HG03097 (cell line): ENCODE results near the gene MAP3K6.
A peak's percentile ranks its signal among the peaks of the same experiment; 100 is the strongest.
"Not testable (repeated sequence)": the region's sequence is repeated elsewhere in the genome, so short reads cannot be mapped to it uniquely, and the experiment has no call there.

Experiments used
- ATAC-seq: cut with Tn5 transposase; IDR thresholded peaks from one replicate; pipeline ENCODE4 v1.9.1; 2021; ENCODE audit not compliant: unreplicated experiment, low FRiP score

The MAP3K6 gene, protein sequence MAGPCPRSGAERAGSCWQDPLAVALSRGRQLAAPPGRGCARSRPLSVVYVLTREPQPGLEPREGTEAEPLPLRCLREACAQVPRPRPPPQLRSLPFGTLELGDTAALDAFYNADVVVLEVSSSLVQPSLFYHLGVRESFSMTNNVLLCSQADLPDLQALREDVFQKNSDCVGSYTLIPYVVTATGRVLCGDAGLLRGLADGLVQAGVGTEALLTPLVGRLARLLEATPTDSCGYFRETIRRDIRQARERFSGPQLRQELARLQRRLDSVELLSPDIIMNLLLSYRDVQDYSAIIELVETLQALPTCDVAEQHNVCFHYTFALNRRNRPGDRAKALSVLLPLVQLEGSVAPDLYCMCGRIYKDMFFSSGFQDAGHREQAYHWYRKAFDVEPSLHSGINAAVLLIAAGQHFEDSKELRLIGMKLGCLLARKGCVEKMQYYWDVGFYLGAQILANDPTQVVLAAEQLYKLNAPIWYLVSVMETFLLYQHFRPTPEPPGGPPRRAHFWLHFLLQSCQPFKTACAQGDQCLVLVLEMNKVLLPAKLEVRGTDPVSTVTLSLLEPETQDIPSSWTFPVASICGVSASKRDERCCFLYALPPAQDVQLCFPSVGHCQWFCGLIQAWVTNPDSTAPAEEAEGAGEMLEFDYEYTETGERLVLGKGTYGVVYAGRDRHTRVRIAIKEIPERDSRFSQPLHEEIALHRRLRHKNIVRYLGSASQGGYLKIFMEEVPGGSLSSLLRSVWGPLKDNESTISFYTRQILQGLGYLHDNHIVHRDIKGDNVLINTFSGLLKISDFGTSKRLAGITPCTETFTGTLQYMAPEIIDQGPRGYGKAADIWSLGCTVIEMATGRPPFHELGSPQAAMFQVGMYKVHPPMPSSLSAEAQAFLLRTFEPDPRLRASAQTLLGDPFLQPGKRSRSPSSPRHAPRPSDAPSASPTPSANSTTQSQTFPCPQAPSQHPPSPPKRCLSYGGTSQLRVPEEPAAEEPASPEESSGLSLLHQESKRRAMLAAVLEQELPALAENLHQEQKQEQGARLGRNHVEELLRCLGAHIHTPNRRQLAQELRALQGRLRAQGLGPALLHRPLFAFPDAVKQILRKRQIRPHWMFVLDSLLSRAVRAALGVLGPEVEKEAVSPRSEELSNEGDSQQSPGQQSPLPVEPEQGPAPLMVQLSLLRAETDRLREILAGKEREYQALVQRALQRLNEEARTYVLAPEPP (N-terminal part only)

GRCh38 chr1:27366411-27367159 lies at the start of gene MAP3K6:
MAP3K6 (minus strand) TSS chr1:27366961; CDS start chr1:27366597, 364 bp downstream.
- peak; percentile 24 for ATAC-seq

- ATAC-seq: no peak
Measured at GRCh38 chr1:27414091-27414490, 47.3 kb upstream of the MAP3K6 start.

GRCh38 chr1:27413004-27413403 lies 46.2 kb upstream of the MAP3K6 start:
- no peak for ATAC-seq

- no peak for ATAC-seq
Measured at GRCh38 chr1:27412502-27412901, 45.7 kb upstream of the MAP3K6 start.

DNA sequence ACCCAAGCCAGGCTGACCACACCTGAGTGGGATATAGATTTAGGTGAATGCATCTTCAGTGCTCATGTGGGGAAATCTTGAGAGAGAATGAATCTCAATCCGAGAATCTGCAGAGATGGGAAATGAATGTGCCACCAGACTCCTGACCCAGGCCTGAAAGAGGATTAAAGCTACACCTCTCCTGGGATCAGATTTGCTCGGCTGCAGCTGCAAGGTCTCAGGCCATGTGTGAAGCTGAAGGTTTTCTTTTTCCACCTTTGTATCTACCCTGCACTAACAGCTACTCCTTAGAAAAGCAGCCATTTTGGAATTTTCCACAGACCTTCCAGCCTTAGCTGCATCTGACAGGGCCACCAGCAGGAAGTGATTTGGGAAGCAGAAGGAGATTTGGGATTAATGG lies 43.9 kb upstream of the MAP3K6 start:
- no peak for ATAC-seq

DNA sequence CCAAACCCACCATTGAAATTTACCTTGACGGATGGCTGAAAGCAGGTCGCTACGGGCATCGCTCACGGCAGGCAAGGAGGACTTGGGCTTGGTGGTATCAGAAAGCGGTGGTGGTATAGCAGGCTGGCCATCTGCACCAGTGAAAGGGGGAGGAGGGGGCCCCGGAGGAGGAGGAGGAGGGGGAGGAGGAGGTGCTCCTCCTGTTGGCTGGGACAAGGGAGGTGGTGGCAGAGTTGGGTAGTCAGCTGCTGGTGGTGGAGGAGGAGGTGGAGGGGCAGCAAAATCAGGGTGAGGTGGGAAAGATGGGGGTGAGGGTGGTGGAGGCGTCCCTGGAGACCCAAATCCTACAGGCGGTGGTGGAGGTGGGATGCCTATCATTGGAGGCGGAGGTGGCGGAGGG lies 42.9 kb upstream of the MAP3K6 start:
- no peak for ATAC-seq

GRCh38 chr1:27408151-27408550 lies 41.4 kb upstream of the MAP3K6 start:
- no peak for ATAC-seq

- not testable (repeated sequence) for ATAC-seq
Measured at GRCh38 chr1:27406791-27407190, 40.0 kb upstream of the MAP3K6 start.

GRCh38 chr1:27406362-27406680 lies 39.6 kb upstream of the MAP3K6 start:
- ATAC-seq: no peak

DNA sequence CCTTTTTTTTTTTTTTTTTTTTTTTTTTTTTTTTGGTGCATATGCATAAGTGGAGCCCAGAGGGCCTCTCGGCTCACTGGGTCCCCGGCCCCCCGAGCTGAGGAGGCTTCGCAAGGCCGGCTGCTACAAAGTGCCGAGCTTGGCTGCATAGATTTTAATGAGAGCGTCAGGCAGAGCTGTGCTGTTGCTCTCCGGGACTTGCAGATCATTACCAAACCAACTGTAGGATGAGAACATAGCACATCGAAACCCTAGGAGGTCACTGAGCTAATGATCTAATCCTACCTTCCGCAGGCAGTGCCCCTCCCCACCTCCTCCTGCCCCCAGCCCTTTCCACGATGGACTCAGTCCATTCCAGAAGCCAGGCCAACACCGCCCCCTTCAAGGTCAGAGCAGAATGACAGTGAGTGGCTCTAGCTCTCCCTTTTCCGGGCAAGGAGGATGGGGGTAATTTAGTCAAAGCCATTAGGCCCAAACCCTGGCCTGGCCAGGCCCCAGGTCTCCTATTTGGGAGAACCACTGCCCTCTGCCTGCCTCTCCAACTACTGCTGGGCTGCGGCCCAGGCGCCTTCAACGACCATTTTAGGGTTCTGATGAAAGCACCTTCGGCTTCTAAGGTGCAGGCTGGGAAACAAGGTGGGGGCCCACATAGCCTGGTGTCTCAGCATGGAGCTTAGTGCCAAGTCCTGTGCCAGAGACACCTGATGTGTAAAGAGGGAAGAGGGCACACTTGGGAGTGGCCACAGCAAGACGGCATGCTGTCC lies 39.0 kb upstream of the MAP3K6 start:
- ATAC-seq: not testable (repeated sequence)

GRCh38 chr1:27405074-27405473 lies 38.3 kb upstream of the MAP3K6 start:
- ATAC-seq: no peak

DNA sequence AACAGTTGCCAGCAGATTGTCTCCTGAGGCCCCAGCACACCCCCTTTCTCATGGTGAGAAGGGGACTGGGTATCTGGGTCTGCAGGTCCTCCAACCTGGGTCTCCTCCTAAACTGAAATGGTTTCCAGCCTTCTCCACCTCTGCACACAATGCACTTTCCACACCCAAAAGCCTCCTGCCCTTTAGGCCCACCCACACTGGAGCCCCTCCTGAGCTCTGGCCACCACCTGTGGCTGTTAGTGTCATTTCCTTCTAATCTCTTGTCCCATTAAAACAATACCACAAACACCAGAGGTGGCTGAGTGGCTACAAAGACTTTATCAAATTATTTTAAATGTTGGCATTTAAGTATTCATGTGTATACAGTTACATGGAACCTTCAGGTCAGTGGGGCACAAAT lies 37.2 kb upstream of the MAP3K6 start:
- ATAC-seq: no peak

- no peak for ATAC-seq
Measured at GRCh38 chr1:27403065-27403726, 36.4 kb upstream of the MAP3K6 start.

GRCh38 chr1:27402349-27402754 lies 35.6 kb upstream of the MAP3K6 start:
- no peak for ATAC-seq

GRCh38 chr1:27400963-27401341 lies 34.2 kb upstream of the MAP3K6 start:
- ATAC-seq: no peak

- no peak for ATAC-seq
Measured at GRCh38 chr1:27400082-27400962, 33.6 kb upstream of the MAP3K6 start.

DNA sequence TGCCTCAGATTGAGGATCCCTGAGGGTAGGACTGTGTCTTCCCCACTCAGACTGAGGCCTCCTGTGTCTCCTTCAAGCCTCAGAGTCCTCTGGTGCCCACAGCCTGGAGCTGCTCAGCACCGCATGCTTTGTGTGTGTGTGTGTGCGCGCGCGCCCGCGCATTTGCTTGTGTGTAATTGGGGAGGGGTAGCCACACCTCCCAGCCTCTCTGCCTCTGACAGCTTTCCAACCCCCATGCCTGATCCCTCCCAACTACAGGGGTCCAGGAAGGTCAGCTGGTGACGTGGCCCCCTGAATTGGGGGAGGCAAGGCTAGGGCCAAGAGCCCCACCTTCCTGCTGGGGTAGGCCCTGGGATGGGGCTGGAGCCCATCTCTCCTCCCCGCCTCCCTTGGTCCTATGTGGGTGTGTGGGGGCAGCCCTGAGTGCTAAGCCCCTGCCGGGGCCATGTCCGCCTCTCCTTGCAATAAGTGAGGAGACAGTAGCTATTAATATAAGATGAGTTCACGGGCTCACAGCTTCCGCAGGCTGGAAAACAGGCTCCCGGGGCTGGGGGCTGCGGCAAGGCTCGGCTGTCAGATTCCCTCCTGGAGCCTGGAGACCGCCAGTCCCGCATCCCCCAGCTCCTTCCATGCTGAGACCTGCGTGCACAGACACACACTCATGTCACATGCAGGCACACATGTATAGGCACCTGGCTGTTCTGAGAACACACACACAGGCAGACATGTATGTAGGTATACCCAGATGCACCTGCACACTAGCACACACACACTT lies 32.7 kb upstream of the MAP3K6 start:
- ATAC-seq: no peak
